GM19238 (cell line): ENCODE results near the gene ENDOU.

ENCODE experiments used
- DNase-seq: peaks from one replicate; pipeline ENCODE4 v3.0.0; 2011; ENCODE audit warnings: low spot score; ENCODE audit not compliant: insufficient read length

ENDOU gene

DNA sequence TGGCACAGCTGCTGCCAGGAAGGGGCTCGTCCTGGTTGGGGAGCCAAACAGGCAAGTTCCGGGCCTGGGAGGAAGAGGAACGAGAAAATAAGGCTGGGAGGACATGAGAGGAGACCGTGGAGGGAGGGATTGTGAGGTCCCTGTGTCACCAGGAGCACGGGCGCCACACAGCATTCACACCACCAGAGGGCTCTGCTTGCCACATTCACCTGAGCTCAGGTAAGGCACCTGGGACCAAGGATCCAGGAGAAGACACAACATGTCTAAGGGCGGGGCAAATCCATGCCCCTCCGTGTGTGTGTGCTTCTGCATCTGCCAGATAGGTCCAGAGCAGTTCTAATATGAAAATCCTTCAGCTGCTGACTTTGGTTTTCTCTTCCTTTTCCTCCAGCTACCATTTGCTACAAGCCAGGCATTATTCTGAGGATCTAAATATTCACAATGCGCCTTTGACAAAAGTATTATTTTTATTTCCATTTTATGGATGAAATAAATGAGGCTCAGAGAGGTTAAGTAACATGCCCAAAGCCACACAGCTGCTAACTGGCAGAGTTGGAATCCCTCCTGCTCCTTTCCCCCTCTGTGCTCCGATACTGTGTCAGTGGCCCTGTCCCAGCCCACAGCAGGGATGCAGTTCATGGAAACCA, 18.8 kb upstream of the ENDOU start:
- no peak for DNase-seq

DNA sequence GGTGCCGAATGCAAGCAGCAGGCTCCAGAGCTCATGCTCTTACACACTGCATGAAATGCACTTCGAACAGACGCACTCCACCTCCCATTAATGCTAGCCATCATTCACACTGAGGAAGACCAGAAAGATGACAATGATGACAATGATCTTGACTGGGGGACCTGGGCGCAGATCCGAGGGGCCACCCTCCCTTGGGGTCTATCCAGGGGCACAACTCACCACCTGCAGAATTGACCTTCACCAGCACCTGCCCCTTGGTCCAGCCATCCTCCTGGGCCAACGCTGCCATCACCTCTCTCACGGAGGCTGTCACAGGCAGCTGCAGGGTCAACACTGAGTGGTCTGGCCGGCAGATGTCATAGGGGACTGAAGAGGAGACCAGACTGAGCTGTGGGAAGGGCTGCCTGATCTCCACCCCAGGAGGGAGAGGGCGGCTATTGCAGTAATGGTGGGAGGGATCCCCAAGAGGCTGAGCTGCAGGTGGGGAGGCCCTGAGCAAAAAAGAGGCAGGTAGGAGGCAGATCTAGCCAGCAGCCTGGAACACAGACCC, 18.1 kb upstream of the ENDOU start:
- DNase-seq, result no peak

DNA sequence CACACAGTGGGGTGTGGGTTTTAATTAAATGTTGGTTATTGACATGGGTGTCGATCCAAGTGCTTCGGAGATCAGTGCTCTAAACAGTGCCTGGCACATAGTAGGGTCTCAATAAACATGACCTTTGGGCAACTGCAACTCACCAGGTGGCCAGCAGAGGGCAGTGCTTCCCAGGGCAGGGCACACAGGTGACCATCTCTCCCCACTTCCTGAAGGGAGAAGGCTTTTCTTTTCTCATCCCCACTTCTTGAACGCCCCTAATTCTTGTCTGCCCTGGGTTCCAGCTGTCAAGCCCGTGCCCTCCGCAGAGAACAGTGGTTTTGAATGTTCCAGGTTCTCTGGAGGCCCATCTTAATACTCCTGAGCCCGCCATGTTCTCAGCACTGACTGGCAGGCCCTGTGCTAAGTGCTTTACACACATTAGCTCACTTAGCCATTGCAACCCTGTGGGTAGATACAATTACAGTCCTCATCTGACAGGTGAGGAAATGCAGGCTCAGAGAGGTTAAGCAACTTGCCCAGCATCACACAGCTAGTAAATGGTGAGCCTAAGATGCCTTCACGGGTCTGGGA, 17.0 kb upstream of the ENDOU start:
- peak; percentile 59 for DNase-seq

DNA sequence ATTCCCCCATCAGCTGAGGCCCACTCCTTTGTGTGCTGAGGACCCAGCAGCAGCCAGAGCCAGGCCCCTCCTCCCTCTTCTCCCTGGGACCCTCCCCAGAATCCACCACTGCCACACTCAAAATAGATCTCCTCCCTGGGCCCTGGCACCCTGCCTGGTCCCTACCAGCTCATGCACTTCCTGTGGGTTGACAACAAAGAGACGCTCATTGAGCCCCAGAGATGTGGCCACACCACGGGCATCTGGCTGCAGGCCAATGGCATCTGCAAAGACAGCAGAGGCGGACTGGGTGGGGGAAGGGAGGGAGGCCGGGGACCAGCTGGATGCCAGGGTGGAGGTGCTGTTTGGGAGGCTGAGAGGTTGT, 16.0 kb upstream of the ENDOU start:
- no peak for DNase-seq

DNA sequence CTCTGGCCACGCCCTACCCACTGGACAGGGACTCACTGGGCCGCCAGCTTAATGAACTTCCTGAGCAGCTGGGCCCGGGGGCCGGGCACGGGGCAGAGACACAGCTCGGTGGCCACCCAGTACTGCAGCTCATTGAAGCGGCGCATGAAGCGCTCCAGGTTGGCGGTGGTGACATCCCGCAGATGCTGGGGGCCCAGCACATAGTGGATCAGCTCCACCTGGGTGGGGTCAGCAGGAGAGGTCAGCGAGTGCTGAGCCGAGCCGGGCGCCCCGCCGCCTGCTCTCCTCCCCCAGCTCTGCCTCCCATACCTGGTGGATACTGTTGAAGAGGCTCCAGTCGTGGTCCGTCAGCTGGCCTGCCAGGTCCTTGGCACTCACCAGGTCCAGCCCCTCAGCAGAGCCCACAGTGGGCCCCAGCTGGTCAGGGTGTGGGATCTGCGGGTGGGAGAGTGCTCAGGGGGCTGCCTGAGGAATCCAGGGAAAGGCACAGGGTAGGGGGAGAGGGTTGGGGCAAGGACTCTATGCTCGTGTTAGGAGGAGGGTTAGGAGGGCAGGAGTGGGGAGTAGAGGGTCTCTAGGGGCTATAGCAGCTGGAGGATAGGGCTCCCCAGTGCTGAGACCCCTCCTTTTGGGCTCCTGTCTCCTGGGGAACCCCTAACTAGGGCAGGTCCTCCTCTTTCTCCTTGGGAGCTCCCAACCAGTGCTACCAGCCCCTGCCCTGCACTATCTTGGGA, 15.5 kb upstream of the ENDOU start:
- DNase-seq, result peak; percentile 45

DNA sequence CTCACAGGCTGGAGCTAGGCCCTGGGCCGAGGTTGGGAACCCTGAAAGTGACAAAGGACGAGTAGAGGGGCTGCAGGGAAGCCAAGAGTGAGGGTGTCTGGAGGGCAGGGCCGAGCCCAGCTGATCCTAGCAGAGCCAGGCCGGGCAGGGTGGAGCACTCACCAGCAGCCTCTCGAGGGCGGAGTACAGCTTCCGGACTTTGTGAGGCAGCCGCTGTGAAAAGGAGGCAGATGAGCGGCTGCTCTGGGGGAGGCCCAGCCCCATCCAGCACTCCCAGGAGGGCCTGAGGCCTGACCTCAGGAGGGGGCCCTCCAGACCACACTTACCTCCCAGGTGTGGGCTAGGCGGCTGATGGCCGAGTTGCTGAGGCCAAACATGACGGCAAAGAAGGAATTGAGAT, 14.7 kb upstream of the ENDOU start:
- peak; percentile 54 for DNase-seq

DNA sequence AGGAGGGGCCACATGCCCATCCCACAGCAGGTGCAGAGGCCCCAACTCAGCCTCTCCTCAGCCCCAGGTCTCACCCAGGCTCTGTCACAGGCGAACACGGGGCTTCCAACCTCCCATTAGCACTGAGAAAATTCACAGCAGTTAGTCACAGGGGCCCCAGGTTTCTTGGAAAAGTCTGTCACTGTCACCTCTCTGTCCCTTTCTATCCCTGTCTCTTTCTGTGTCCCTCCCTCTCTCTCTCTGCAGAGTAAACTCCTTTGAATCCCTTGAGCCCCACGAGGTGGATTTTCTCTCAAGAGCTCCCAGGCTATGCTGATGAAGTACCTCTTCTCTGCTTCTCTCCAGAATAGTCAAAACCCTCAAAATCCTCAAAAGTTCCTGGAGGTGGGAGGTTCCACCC, 14.0 kb upstream of the ENDOU start:
- DNase-seq, result no peak

DNA sequence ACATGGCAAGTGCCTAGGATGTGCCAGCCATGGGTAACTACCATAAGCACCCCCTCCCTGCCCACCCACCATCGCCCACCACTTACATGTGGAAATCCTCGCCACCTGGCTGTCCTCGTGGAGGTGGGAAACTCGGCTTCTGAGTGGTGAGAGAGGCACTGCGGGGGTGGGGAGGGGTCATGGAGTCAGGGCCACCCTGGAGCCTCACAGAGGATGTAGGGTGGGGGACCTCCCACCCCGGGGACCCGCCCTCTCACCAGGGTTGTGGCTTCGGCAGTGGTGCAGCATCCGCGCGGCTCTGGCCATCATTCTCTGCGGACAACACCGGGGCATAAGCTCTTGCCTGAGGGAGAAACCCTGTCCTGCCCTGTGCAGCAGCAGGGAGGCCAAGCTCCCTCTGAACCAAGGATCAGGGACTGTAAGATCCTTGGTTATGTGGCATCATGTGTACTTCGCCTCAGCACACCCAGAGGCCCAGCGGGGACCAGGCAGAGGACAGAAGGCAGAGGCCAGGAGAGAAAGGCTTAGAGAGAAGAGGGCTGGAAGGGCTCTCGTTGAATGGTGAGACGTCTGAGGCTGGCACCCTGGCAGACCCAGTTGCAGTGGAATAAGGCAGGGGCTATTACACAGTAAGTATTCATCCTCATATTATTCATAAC, 12.8 kb upstream of the ENDOU start:
- no peak for DNase-seq

DNA sequence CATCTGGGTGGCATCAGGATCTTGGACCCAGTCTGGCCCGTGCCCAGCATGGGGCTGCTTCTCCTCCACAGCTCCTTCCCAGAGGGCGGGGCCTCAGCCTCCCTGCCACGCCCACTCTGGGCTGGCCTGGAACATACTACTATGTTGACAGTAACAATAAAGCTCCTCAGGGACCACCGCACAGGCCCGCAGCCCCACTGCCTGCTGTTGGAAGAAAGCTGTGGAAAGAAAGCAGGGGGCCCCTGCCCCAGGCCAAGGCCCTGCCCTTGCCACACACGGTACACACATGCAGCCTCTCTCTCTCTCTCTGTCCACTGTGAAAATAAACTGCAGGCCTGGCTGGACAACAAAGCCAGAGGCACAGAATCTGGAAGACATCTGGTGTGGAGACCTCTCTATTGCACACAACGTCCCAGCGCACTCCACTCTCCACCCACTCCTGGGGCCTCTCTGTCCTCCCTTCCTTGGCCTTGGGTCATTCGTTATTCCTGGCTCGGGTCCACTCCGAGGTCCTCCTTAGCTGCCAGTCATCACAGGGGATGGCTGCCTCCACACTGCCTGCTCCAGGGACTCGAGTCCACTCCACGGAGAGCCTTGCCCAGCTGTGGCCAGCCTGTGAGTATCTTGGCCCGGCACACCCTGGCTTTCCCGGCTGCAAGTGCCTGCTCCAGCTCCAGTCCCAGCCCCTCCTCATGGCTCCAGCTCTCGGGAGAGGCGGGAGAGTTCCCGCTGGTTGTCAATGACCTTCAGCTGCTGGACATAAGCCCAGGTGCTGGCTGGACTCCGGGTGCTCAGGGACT, 11.8 kb upstream of the ENDOU start:
- no peak for DNase-seq

DNA sequence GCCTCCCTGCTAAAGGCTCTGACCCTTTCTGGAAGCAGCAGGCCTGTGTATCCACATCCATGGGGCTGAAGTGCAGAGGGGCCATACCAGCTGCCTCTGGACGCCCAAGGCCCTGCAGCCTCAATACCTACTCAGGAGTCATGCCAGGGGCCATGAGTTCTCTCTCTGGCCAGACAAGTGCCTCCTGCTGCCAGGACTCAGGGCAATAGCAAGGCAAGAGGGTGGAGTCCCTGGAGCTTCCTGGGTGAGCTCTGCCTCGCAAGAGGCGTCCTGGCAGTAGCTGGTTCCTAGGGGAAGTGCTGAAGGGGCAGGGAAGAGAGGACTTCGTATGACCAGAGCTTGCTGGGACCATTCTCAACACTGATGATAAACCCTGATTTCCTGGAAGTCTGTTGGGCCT, 10.9 kb upstream of the ENDOU start:
- DNase-seq, result no peak

DNA sequence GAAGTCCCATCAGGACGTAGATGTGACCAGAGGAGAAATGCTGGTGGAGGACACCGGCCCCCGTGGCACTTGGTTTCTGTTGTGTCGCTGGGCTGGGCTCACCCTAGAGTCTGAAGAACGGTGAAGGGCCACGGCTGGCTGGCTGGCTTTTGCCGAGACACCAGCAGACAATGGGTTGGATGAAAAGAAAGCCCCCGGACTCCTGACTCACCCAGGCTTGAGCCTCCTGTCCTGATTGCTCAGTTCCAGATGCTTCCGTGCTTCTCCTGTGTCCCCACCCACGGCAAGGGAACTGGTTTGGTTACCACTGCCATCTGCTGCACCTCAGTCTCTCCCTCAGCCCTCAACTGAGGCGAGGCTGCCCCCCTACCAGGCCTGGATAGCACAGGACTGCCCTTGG, 10.4 kb upstream of the ENDOU start:
- no peak for DNase-seq

DNA sequence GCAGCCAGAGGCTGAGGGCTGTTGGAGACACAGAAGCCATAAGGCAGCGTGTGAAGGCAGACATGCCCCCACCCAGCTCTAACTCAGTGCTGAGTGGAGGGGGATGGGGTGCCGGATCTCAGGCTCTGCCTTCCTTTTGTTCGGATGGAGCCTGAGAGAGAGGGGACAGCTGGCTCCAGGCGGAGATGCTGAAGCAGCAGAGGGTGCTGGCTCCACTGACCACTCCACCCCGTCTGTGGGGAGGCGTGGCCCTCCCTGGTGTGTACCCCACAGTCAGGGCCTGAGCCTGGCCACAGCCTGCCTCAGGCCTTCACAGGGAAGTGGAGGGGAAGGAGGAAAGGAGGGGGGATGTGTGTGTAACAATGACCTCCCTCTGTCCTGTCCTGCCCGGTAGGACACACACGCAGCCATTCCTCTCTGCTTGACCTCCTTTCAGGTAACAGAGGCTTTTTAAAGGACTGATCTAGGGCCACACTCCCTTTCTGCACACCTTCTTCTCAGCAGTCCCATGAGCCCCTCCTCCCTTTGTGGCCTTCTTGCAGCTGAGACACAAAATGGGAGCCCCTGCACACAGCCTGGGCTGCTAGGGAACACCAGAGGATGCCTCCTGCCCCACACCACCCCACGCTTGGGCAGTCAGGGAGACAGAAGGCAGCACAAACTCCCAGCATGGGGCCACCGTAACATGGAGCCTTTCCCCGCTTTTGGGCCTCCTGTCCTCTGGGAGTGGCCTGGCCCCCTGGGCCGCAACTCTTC, 9.6 kb upstream of the ENDOU start:
- no peak for DNase-seq

DNA sequence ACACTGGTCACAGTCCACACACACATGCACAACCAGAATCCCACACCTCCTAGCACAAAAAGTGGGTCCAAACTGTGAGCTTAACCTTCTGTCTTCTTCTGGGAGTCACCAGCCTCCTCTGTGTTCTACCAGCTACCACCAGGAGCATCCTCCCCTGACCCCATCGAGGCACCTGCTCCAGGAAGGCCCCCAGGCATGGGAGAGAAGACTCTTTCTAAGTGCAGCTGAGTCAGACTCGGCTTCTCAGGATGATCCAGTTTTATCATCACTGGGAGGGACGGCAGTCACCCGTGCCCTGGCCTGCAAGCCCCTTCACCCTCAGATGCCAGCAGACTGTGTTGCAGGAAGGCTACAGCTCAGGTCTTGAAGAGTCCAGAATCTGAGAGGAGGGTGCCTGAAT, 7.9 kb upstream of the ENDOU start:
- no peak for DNase-seq

DNA sequence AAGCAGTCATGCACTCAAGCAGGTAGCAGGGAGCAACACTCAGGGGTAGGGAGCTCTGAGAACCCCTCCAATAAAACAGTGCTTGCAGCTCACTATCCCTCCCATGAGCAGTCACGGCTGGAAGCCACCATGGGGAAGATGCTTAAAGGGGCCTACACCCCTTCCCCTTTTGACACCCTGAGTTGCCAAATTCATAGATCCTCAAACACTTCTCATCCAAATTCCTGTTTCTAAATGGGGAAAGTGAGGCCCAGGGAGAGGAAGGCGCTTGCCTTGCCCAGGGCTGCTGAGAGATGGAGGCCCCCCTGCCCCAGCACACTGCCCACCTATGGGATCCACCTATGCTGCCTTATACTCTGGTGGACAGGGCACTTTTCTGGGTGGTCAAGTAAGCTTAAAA, 7.2 kb upstream of the ENDOU start:
- no peak for DNase-seq

DNA sequence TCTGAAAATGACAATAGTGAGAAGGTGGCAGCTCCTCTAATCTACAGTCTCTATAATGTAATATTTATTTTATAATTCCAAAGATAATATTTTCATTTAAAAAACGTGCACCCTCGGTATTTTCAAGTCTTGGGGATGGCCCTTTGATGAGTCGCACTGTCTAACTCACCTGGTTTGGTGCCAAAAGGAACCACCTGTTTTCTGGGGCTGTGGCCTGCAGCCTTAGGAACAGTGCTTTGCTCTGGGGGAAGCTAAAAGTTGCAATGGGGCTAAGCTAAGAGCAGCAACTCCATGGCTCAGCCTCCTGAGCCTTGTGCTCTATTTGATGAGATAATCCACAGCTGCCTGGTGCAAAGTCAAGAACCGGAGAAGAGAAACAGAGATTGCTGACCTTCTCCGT, 6.4 kb upstream of the ENDOU start:
- no peak for DNase-seq

DNA sequence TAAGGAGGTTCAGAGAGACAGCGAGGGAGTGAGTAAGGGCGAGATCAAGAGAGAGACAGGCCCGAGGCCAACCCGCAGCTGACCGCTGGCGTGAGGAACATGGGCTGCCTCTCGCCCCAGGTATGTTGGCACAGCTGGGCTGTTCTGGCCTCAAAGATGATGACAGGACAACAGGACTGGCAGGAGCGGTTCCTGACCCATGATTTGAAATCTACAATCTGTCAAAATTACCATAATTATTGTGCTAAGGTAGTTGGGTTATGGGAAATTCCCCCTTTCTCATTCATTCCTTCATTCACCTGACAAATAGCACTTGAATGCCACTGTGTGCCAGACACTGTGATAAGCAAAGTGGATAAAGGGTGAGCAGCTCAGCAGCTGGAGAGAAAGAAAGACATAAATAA, 5.1 kb upstream of the ENDOU start:
- no peak for DNase-seq

DNA sequence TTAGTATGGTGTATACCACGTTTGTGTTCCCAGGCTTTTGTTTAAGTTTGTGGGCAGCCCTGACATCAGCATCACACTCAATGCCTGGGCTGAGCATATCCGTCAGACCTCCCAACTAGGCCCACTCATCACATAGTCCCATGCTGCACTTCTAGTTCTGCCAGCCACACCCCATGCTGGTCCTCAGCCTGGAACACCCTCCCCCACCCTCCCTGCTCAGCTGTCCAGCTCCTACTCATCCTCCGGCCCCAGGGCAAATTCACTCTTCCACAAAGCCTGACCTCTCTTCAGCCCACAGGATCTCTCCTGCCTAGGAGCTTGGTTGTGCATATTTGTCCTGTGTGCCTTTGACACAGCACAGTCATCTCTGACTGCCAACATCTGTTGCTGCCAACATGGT, 3.9 kb upstream of the ENDOU start:
- DNase-seq, result no peak

DNA sequence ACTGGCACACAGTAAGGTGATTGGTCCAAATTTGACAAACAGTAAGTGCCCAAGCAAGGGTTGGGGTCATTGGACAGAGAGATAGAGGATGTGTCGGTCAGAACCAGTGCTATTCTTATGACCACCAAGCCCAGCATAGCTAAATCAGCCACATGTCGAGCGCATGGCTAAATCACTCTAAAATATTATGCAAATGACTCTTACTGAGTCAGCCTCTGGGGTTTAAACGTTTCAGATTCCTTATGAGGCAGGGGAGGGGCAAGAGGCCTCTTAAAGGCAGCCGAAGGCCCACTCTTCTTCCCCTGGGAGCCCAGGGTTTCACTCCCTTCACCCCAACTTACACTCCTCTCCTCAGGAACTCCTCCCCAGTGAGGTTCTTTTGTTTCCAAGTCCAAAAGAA, 603 bp upstream of the ENDOU start:
- DNase-seq, result peak; percentile 35

DNA sequence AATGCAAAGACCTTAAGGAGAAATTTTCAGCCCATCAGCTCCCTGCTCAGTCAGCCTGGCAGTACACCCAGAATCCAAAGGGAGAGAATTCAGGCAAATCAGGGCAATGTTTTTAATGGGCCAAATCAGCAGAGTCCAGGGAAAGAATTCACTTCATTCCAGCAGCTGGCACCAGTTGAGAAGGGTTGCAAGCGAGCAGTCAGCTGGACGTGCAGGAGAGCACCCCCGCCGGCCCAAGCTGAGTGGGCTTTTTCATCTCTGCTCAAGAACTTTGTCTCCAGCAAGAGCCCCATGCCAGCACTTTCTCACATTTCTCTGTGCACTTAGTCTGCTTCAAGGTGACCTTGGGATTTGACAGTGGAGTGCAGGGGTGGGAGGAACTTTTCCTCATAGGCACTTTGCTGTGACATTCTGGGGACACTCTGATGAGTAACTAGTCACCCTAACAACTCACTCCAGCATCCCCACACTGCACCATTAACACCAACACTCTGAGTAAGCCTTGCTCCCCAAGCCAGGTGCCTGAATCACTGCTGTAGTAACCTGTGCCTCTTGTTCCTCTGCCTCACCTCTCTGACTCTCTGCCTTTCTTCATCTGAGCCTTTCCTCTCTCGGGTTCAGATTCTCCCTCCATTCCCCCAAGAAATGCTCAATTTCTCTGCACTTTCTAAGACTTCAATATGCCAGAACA, 2.2 kb downstream of the ENDOU start:
- no peak for DNase-seq
